HepG2 (cell line): Measurements from ENCODE around the gene NEURL4. TPM values are rescaled to one million over a fixed set of nuclear protein-coding genes. Genes with fewer than 3 reads are reported as not detected.
A peak's percentile ranks its signal among the peaks of the same experiment; 100 is the strongest.

ENCODE experiments used
- BCLAF1 ChIP-seq: fragments of 450-650 bp; IDR thresholded peaks from 2 replicates; pipeline ENCODE4 v1.6.1; 2017; ENCODE audit warnings: mild to moderate bottlenecking
- HDAC6 ChIP-seq: fragments of 200-600 bp; sonication (generic); IDR thresholded peaks from 2 replicates; pipeline ENCODE4 v1.7.0; 2017; ENCODE audit warnings: mild to moderate bottlenecking, antibody characterized with exemption, low read length, low read depth
- HINFP ChIP-seq: sonication (generic); formaldehyde crosslinking; IDR thresholded peaks from 2 replicates; pipeline ENCODE4 v1.4.0; 2020; ENCODE audit warnings: low read depth, mild to moderate bottlenecking, missing genetic modification reagents
- HOXA3 ChIP-seq: sonication (generic); formaldehyde crosslinking; IDR thresholded peaks from 2 replicates; pipeline ENCODE4 v1.5.0; 2020; ENCODE audit warnings: missing genetic modification reagents
- KDM5A ChIP-seq: fragments of 200-600 bp; sonication (generic); IDR thresholded peaks from 2 replicates; pipeline ENCODE4 v1.7.0; 2018; ENCODE audit warnings: antibody characterized with exemption, mild to moderate bottlenecking, low read length, borderline replicate concordance
- MAZ ChIP-seq, 2 experiments: sonication (generic) in 1 of 2; formaldehyde crosslinking in 1 of 2; IDR thresholded peaks; 2 replicates each; pipeline versions ENCODE4 v1.5.0 to v1.6.1; 2012 to 2020; ENCODE audit warnings: low read depth in 2 of 2, mild to moderate bottlenecking in 2 of 2, borderline replicate concordance in 1 of 2, improper control_type of control experiment in 1 of 2, low read length in 1 of 2, missing genetic modification reagents in 1 of 2, moderate library complexity in 1 of 2
- MLX ChIP-seq: IDR thresholded peaks from 2 replicates; pipeline ENCODE4 v1.6.1; 2016
- SRY ChIP-seq: sonication (generic); formaldehyde crosslinking; IDR thresholded peaks from 2 replicates; pipeline ENCODE4 v1.8.0; 2022; ENCODE audit warnings: mild to moderate bottlenecking, missing genetic modification reagents
- ZNF501 ChIP-seq: sonication (generic); formaldehyde crosslinking; IDR thresholded peaks from 2 replicates; pipeline ENCODE4 v1.5.1; 2020; ENCODE audit warnings: mild to moderate bottlenecking, moderate library complexity, missing genetic modification reagents
- ZNF503 ChIP-seq: sonication (generic); formaldehyde crosslinking; IDR thresholded peaks from 2 replicates; pipeline ENCODE4 v1.4.0; 2020; ENCODE audit warnings: missing genetic modification reagents
- ZNF639 ChIP-seq: conservative IDR thresholded peaks from 2 replicates; pipeline ENCODE4 v1.6.1; 2018; ENCODE audit warnings: missing genetic modification reagents
- ZNF746 ChIP-seq: sonication (generic); formaldehyde crosslinking; IDR thresholded peaks from 2 replicates; pipeline ENCODE4 v1.8.0; 2022; ENCODE audit warnings: mild to moderate bottlenecking, missing genetic modification reagents
- ZNF781 ChIP-seq: sonication (generic); formaldehyde crosslinking; IDR thresholded peaks from 2 replicates; pipeline ENCODE4 v1.5.1; 2020; ENCODE audit warnings: borderline replicate concordance, mild to moderate bottlenecking, missing genetic modification reagents; ENCODE audit errors: not compliant biosample characterization
- polyA plus RNA-seq, 8 experiments: library from polyadenylated mRNA; depleted of rRNA in 3 of 8; stranded (reverse) in 7 of 8; unstranded in 1 of 8; fragments of >200 nt; fragmentation: Illumina TruSeq in 4 of 8; extraction: Trizol in 4 of 8; gene quantifications; 2 replicates each; pipeline versions ENCODE4 v1.2.1 to v1.2.3, GENCODE V29; 2011 to 2016; ENCODE audit warnings: low read depth in 4 of 8, missing spikeins in 1 of 8, mixed read lengths in 1 of 8; ENCODE audit not compliant: insufficient read depth in 1 of 8
- total RNA-seq, 5 experiments: library from RNA; depleted of rRNA; stranded (reverse); fragments of >200 nt; fragmentation: Illumina TruSeq; extraction: Trizol; gene quantifications; 2 replicates each; pipeline ENCODE4 v1.2.3, GENCODE V29; 2016; ENCODE audit warnings: low read depth in 1 of 5

NEURL4 gene
- total and polyA plus RNA-seq, 2 of the 13 experiments (the other 11 are each of a cell fraction or from before 2014, with no cell fraction given), result 14.8 to 15.7 TPM

- TF ChIP-seq HINFP (CRISPR knock-in tag) (no peak), HDAC6 (no peak), ZNF639 (CRISPR knock-in tag) (no peak), MAZ (IDR thresholded peaks at IDR 0.05; ENCODE audit: borderline replicate concordance, low read depth, low read length) (peak; percentile 73), MAZ (CRISPR knock-in tag; IDR thresholded peaks at IDR 0.05; ENCODE audit: low read depth) (no peak), SRY (CRISPR knock-in tag) (no peak), ZNF501 (CRISPR knock-in tag) (no peak; the same call in none of the 2 replicates), ZNF746 (CRISPR knock-in tag) (no peak), HOXA3 (CRISPR knock-in tag) (no peak), ZNF503 (no peak), MLX (no peak), ZNF781 (CRISPR knock-in tag) (no peak), KDM5A (peak; percentile 45; the same call in 1 of the 2 replicates), BCLAF1 (no peak)
These were observed 47.8 kb downstream of the NEURL4 start, which contains the start of gene SLC2A4 (continued) for GRCh38 chr17:7281074-7281952.
